Measurements from ENCODE around the gene NCBP1.
"Not testable (repeated sequence)": the region's sequence is repeated elsewhere in the genome, so short reads cannot be mapped to it uniquely, and the experiment has no call there.

NCBP1 gene

DNA sequence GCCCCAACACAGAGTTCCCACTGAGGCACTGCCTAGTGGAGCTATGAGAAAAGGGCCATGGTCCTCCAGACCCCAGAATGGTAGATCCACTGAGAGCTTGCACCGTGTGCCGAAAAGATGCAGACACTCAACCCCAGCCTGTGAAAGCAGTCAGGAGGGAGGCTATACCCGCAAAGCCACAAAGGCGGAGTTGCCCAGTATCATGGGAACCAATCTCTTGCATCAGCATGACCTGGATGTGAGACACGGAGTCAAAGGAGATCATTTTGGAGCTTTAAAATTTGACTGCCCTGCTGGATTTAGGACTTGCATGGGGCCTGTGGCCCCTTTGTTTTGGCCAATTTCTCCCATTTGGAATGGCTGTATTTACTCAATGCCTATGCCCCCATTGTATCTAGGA, 11.1 kb upstream of the NCBP1 start:
- DNase-seq; intact Hi-C loops (cut with DNase I): not testable (repeated sequence)

DNA sequence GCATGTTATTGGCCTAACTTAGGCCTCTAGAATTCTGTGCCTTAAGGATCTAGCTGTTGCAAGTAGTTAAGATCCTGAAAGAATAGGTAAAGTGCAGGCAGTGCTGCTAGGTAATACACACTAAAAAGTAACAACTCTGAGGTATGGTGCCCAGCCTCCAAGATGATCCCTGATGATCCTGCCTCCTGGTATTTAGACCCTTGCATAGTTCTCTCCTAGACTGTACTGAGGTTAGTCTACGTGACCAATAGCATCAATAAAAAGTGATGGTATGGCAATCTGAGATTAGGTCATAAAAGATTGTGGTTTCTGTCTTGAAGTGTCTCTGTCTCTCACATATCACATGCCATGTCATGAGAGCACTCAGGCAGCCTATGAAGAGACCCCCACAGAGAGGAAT, 9.7 kb upstream of the NCBP1 start:
- no peak for DNase-seq
- intact Hi-C loops (cut with DNase I) = no loop called here

DNA sequence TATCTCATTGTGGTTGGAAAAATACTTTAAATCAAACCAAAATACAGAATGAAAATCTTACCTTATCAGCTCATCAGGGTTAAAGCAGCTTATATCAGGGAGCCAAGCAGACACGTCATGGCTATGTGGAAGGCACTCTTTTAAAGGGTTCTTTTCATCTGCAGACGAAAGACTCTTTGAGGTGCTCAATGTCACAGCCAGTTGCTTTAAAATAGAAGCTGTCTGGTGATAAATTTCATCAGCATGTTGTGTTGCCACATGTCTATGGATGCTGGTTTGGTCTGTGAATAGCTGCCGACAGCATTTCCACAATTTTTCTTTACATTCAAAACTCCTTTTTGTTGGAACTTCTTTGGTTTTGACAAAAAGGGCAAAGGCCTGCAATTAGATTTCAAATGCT, 8.0 kb upstream of the NCBP1 start:
- intact Hi-C loops (cut with DNase I) = no loop called here
- DNase-seq = no peak

- intact Hi-C loops (cut with DNase I) = no loop called here
- no peak for DNase-seq
Measured at GRCh38 chr9:97627624-97628023, 6.0 kb upstream of the NCBP1 start.

DNA sequence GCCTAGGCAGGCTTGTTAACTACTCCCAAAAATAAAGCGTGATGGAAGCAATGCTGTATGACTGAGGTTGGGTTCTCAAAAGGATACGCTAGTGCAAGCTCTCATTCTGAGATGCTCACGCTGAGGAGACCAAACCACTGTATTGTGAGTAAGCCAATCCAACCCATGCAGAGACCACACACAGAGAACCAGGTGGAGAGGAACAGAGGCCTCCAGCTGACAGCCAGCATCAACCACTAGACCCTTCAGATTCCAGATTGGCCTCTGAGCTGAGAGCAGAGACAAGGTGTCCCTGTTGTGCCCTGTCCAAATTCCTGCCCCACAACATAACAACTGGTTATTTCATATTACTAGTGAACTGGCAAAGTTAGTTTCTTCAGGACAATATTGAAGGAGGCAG, 5.0 kb upstream of the NCBP1 start:
- DNase-seq = no peak
- intact Hi-C loops (cut with DNase I) = no loop called here

GRCh38 chr9:97629156-97629555, 4.5 kb upstream of the NCBP1 start:
- intact Hi-C loops (cut with DNase I) = no loop called here
- no peak for DNase-seq

DNA sequence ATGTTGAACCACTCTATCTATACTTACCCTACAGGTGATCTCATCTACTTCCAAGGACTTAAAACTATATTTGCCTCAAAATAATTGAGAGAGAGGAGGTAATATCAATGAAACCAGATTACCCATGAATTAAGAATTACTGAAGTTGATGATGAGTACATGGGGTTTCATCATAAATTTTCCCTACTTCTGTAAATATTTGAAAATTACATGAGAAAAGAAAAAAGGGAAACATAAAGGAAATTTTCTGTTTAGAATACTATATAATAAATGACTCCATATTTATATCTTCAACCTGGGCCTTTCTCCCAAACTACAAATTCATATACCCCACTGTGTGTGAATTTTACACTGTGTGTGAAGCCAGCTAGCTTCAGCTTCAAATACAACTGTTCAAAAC, 3.0 kb upstream of the NCBP1 start:
- intact Hi-C loops (cut with DNase I) = loop anchor here (10.0 kb wide), 1 partner anchor 354 kb away; the partner anchor contains the start of gene ANP32B
- no peak for DNase-seq

- intact Hi-C loops (cut with DNase I) = loop anchor here (10.0 kb wide), 1 partner anchor 352 kb away; the partner anchor contains the start of gene ANP32B
- DNase-seq = peak in 6 of 10 donors; percentile 11 to 82 (median 32)
Measured at GRCh38 chr9:97632248-97632984, 1.2 kb upstream of the NCBP1 start.

GRCh38 chr9:97633859-97634490, 354 bp downstream of the NCBP1 start:
- peak in 2 of 10 donors; percentile 6 to 16 for DNase-seq
- intact Hi-C loops (cut with DNase I) = loop anchor here (2.0 to 10.0 kb wide), 2 partner anchors 63 to 351 kb away; partner anchors contain the start of genes ANP32B and XPA

DNA sequence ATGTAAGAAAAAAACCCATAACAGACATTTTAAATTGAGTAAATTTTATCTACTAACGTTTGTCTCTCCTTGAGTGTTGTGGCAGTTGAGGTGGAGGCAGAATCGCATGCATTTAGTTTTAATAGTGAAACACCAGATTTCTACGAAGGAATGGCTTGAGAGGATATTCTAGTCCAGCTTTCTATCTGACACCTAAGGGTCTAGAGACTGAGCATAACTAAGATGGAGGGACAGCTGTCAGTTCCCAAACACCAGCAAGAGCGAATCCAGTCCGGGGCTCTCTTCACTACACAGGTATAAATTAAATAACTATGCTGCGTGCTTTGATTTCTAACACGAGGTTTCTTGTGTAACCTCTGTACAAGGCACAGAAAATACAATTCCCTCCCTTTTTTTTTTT, 1.4 kb downstream of the NCBP1 start:
- no peak for DNase-seq
- intact Hi-C loops (cut with DNase I) = loop anchor here (2.0 to 10.0 kb wide), 2 partner anchors 62 to 350 kb away; partner anchors contain the start of genes ANP32B and XPA

- intact Hi-C loops (cut with DNase I) = loop anchor here (10.0 kb wide), 1 partner anchor 348 kb away; the partner anchor contains the start of gene ANP32B
- no peak for DNase-seq
Measured at GRCh38 chr9:97636903-97637302, 3.3 kb downstream of the NCBP1 start.

DNA sequence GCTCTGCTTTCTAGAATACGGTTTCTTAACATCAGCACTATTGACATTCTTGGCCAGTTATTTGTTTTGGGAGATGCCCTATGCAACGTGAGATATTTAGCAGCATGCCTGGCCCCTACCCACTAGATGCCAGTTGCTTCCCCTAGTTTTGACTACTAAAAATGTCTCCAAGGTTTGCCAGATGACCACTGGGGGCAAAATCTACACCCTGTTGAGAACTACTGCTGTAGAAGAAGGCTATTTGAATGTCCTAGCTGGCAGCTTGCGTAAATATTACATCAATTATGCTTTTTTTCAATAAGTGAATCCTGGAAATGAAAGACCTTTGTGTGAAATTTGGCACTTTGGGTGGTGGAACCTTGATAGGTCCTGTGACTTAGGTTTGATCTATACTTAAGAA, 5.0 kb downstream of the NCBP1 start:
- no peak for DNase-seq
- intact Hi-C loops (cut with DNase I) = loop anchor here (10.0 kb wide), 1 partner anchor 346 kb away; the partner anchor contains the start of gene ANP32B

DNA sequence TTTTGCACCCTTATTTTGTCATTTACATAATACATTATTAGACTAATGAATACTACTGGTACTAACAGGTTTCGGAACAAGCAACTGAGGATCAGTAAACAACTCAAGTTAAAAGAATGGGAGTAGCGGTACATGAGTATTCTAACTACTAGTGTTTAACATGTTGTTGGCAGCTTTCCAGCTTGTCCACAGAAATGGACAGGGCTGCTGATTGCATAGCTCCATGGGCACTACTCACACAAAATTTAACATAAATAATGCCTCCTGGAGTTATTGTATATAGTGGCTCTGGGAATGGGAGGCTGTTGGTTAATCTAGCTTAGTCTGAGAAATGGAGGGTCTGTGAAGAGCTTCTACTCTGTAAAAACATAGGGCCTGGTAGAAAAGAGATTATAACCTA, 6.7 kb downstream of the NCBP1 start:
- no peak for DNase-seq
- intact Hi-C loops (cut with DNase I) = no loop called here

DNA sequence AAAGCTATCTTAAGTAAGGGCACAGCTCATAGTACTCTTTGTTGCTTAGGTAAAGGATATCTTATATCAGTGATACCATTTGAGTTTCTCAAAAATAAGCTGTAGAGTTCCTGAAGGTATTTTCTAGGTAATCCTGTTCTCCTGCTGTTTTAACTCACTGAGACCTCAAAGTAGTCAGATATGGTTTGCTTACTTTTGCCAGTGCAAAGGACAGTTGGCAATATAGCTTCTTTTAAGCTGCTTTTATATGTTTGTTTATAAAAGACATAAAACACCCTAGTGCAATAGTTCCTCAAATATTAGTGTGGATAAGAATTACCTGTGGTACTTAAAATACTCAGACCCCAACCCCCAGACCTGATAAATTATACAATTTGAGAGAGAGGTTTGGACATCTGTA, 12.1 kb downstream of the NCBP1 start:
- DNase-seq = no peak
- intact Hi-C loops (cut with DNase I) = no loop called here

DNA sequence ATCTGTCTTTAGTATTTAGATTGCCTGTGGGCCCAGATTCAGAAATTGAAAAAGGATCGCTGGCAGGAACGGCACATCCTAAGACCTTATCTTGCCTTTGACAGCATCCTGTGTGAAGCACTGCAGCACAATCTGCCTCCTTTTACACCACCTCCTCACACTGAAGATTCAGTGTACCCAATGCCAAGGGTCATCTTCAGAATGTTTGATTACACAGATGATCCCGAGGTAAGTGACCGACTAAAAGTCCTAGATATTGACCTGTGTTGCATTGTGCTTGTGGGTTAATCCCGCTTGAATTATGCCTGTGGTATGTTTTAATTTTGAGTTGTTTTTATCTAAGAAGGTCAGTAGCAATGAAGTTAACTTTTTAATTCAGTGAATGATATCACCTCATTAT, 14.4 kb downstream of the NCBP1 start:
- DNase-seq = no peak
- intact Hi-C loops (cut with DNase I) = no loop called here

GRCh38 chr9:97651646-97652045, 18.0 kb downstream of the NCBP1 start:
- DNase-seq = no peak
- intact Hi-C loops (cut with DNase I) = no loop called here

GRCh38 chr9:97658707-97659106, 25.1 kb downstream of the NCBP1 start:
- intact Hi-C loops (cut with DNase I) = no loop called here
- DNase-seq = no peak

GRCh38 chr9:97659771-97660170, 26.1 kb downstream of the NCBP1 start:
- no peak for DNase-seq
- intact Hi-C loops (cut with DNase I) = no loop called here

- no peak for DNase-seq
- intact Hi-C loops (cut with DNase I) = no loop called here
Measured at GRCh38 chr9:97660340-97660739, 26.7 kb downstream of the NCBP1 start.

- intact Hi-C loops (cut with DNase I) = no loop called here
- no peak for DNase-seq
Measured at GRCh38 chr9:97660847-97661246, 27.2 kb downstream of the NCBP1 start.

DNA sequence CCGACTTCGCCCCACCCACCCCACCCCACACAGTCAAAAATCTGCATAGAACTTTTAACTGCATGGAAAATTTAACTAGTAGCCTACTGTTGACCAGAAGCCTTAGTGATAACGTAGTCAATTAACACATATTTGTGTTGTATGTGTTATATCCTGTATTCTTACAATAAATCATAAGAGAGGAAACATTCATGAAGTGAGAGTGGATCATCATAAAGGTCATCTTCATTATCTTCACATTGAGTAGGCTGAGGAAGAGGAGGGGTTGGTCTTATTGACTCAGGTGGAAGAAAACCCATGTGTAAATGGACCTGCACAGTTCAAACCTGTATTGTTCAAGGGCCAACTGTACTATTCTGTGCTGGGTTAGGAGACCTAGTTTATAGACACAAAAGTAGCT, 32.1 kb downstream of the NCBP1 start:
- DNase-seq = no peak
- intact Hi-C loops (cut with DNase I) = no loop called here

All from posterior cingulate gyrus (tissue), 11 donors.